ENCODE measurements around the gene CD70. TPM values are rescaled to one million over a fixed set of nuclear protein-coding genes. Genes with fewer than 3 reads are reported as not detected.

CD70 gene
- total and polyA plus RNA-seq, 2 of the 8 experiments (the other 6 are each of a cell fraction or from before 2014, with no cell fraction given): 1.3 to 12.0 TPM

DNA sequence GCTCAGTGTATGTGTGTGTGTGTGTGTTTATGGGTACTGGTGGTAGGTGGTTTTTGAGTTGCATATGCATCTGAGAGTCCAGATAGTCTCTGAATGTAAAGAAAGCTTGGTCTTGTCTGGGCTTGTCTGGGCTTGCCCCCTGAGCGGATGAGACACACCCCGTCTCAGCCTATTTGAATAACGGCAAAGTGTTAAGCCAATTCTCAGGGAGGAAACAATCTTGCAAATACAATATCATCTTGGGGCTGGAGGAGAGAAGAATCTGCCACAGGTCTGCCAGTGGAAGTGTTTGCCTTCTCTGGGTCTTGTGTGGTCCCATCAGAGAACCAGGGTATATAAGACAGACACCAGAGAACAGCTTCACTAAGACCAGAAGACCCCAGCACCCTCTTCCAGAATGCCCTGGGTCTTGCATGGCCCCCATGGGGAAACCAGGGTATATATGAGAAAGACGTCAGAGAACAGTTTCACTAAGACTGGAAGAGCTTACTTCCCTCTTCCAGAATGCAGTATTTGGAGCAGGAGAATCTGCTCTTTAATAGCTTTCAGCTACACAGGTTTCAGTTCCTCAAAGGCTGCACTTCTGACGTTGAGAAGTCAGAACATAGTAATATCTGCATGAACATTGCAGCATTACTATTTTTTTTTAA lies 13.3 kb downstream of the CD70 start (continued):
- TF ChIP-seq, protein P1, sequence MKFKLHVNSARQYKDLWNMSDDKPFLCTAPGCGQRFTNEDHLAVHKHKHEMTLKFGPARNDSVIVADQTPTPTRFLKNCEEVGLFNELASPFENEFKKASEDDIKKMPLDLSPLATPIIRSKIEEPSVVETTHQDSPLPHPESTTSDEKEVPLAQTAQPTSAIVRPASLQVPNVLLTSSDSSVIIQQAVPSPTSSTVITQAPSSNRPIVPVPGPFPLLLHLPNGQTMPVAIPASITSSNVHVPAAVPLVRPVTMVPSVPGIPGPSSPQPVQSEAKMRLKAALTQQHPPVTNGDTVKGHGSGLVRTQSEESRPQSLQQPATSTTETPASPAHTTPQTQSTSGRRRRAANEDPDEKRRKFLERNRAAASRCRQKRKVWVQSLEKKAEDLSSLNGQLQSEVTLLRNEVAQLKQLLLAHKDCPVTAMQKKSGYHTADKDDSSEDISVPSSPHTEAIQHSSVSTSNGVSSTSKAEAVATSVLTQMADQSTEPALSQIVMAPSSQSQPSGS (IDR thresholded peaks at IDR 0.05; ENCODE audit: low read length): no peak
- TF ChIP-seq, protein P2, sequence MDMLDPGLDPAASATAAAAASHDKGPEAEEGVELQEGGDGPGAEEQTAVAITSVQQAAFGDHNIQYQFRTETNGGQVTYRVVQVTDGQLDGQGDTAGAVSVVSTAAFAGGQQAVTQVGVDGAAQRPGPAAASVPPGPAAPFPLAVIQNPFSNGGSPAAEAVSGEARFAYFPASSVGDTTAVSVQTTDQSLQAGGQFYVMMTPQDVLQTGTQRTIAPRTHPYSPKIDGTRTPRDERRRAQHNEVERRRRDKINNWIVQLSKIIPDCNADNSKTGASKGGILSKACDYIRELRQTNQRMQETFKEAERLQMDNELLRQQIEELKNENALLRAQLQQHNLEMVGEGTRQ (IDR thresholded peaks at IDR 0.05; ENCODE audit: low read length): no peak
- TF ChIP-seq, protein P3, sequence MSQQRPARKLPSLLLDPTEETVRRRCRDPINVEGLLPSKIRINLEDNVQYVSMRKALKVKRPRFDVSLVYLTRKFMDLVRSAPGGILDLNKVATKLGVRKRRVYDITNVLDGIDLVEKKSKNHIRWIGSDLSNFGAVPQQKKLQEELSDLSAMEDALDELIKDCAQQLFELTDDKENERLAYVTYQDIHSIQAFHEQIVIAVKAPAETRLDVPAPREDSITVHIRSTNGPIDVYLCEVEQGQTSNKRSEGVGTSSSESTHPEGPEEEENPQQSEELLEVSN (IDR thresholded peaks at IDR 0.05): no peak
- TF ChIP-seq SIX5 (IDR thresholded peaks at IDR 0.05; ENCODE audit: low read depth, low read length) (no peak), RFX5 (IDR thresholded peaks at IDR 0.05; ENCODE audit: borderline replicate concordance, low read depth, low read length) (no peak), GABPA (IDR thresholded peaks at IDR 0.05; ENCODE audit: borderline replicate concordance, insufficient read depth, low read length) (no peak), BRCA1 (IDR thresholded peaks at IDR 0.05; ENCODE audit: low read depth, low read length) (no peak), TAF7 (optimal IDR thresholded peaks at IDR 0.05; ENCODE audit: borderline replicate concordance, low read depth, low read length) (no peak), SUZ12 (IDR thresholded peaks at IDR 0.05; ENCODE audit: low read length) (no peak), BCL11A (IDR thresholded peaks at IDR 0.05; ENCODE audit: low read depth in 2 of 2, low read length in 2 of 2) (no peak)
